ENCODE measurements around the gene ACAD11. TPM values are rescaled to one million over a fixed set of nuclear protein-coding genes. Genes with fewer than 3 reads are reported as not detected.
A peak's percentile ranks its signal among the peaks of the same experiment; 100 is the strongest.

Gene ACAD11
- total RNA-seq, 1 experiment from 2014 or later: 20.3 TPM

GRCh38 chr3:132659000-132659364, 627 bp downstream of the ACAD11 start:
- Mint-ChIP-seq H3K27ac (no peak overlapping the region), H3K27me3 (ENCODE audit: low read depth) (no peaks in the 10 kb centered on the region), H3K9me3 (no peaks in the 10 kb centered on the region), H3K4me3 (peak overlapping the region; percentile 86), H3K36me3 (no peaks in the 10 kb centered on the region), H3K4me1 (peaks cover 18% of the 10 kb centered on the region)
- DNase-seq (ENCODE audit: low spot score): no peak
- TF ChIP-seq CREB1 (CRISPR knock-in tag; IDR thresholded peaks at IDR 0.05) (no peak), NFE2L1 (CRISPR knock-in tag; IDR thresholded peaks at IDR 0.05) (no peak), TCF7 (CRISPR knock-in tag; IDR thresholded peaks at IDR 0.05; ENCODE audit: low read depth) (no peak), ZNF512 (CRISPR knock-in tag; IDR thresholded peaks at IDR 0.05; ENCODE audit: borderline replicate concordance) (no peak), RORB (CRISPR knock-in tag; IDR thresholded peaks at IDR 0.05) (no peak), ZNF396 (CRISPR knock-in tag; IDR thresholded peaks at IDR 0.05; ENCODE audit: borderline replicate concordance) (no peak), ZNF317 (CRISPR knock-in tag; IDR thresholded peaks at IDR 0.05; ENCODE audit: borderline replicate concordance, low read depth) (no peak), TEAD1 (CRISPR knock-in tag; IDR thresholded peaks at IDR 0.05) (no peak), TEAD4 (CRISPR knock-in tag; IDR thresholded peaks at IDR 0.05) (no peak), ATF2 (CRISPR knock-in tag; IDR thresholded peaks at IDR 0.05; ENCODE audit: borderline replicate concordance, low read depth) (no peak)
- ChIA-PET POLR2A (no interaction called here), CTCF (interaction anchor here (0.9 to 3.3 kb wide), 11 partner anchors 11 to 810 kb away, joined by 3 to 17 read pairs (median 4); partner anchors contain the start of gene DNAJC13)
- ATAC-seq: peak; percentile 6; the same call in 1 of the 2 replicates

GRCh38 chr3:132657869-132658747, 1.5 kb downstream of the ACAD11 start:
- Mint-ChIP-seq H3K27me3 (ENCODE audit: low read depth) (no peaks in the 10 kb centered on the region), H3K27ac (no peak overlapping the region), H3K36me3 (no peaks in the 10 kb centered on the region), H3K4me1 (peaks cover 18% of the 10 kb centered on the region), H3K9me3 (no peaks in the 10 kb centered on the region), H3K4me3 (peak overlapping the region; percentile 86)
- DNase-seq (ENCODE audit: low spot score) (no peak), ATAC-seq (no peak)
- POLR2A ChIA-PET: no interaction called here
- TF ChIP-seq TP53 (CRISPR knock-in tag; IDR thresholded peaks at IDR 0.05) (no peak), GABPB1 (CRISPR knock-in tag; IDR thresholded peaks at IDR 0.05) (peak; percentile 48; the same call in 1 of the 2 replicates)
- CTCF ChIA-PET: interaction anchor here (0.7 to 3.3 kb wide), 9 partner anchors 12 to 811 kb away, joined by 3 to 17 read pairs (median 5); partner anchors contain the start of gene DNAJC13

GRCh38 chr3:132655471-132655870, 4.1 kb downstream of the ACAD11 start:
- no peak for TF ChIP-seq ZNF232 (CRISPR knock-in tag; IDR thresholded peaks at IDR 0.05)
- TF ChIP-seq SOX15 (CRISPR knock-in tag; IDR thresholded peaks at IDR 0.05): no peak
- TF ChIP-seq SMAD3 (CRISPR knock-in tag; IDR thresholded peaks at IDR 0.05; ENCODE audit: borderline replicate concordance): no peak
- no peak for TF ChIP-seq NR2C2 (CRISPR knock-in tag; IDR thresholded peaks at IDR 0.05)
- no peak for TF ChIP-seq ZNF138 (CRISPR knock-in tag; conservative IDR thresholded peaks at IDR 0.05)
- Mint-ChIP-seq H3K36me3 (no peaks in the 10 kb centered on the region), H3K4me3 (no peak overlapping the region), H3K27ac (no peak overlapping the region), H3K4me1 (peaks cover 9% of the 10 kb centered on the region), H3K27me3 (ENCODE audit: low read depth) (no peaks in the 10 kb centered on the region), H3K9me3 (no peaks in the 10 kb centered on the region)
- ChIA-PET POLR2A (no interaction called here), CTCF (no interaction called here)
- ATAC-seq (no peak), DNase-seq (ENCODE audit: low spot score) (no peak)

GRCh38 chr3:132654721-132655120, 4.9 kb downstream of the ACAD11 start:
- Mint-ChIP-seq H3K9me3 (no peaks in the 10 kb centered on the region), H3K4me3 (no peak overlapping the region), H3K36me3 (no peaks in the 10 kb centered on the region), H3K4me1 (peaks cover 9% of the 10 kb centered on the region), H3K27me3 (ENCODE audit: low read depth) (no peaks in the 10 kb centered on the region), H3K27ac (no peak overlapping the region)
- ATAC-seq: no peak
- DNase-seq (ENCODE audit: low spot score): no peak
- CTCF ChIA-PET: no interaction called here
- TF ChIP-seq ESRRA (CRISPR knock-in tag; IDR thresholded peaks at IDR 0.05; ENCODE audit: borderline replicate concordance): no peak
- no peak for TF ChIP-seq SP1 (CRISPR knock-in tag; conservative IDR thresholded peaks at IDR 0.05)
- POLR2A ChIA-PET: no interaction called here

Measured in WTC11 (cell line).